HepG2 (cell line): ENCODE measurements around the gene SLC35B2. TPM values are rescaled to one million over a fixed set of nuclear protein-coding genes. Genes with fewer than 3 reads are reported as not detected.

Experiments used
- BATF2 ChIP-seq: sonication (generic); formaldehyde crosslinking; IDR thresholded peaks from 2 replicates; pipeline ENCODE4 v1.8.0; 2022; ENCODE audit warnings: mild to moderate bottlenecking, missing genetic modification reagents, moderate library complexity
- DPF2 ChIP-seq: sonication (generic); formaldehyde crosslinking; IDR thresholded peaks from 2 replicates; pipeline ENCODE4 v1.4.0; 2020; ENCODE audit warnings: mild to moderate bottlenecking, low read depth, missing genetic modification reagents, borderline replicate concordance
- E2F5 ChIP-seq: sonication (generic); formaldehyde crosslinking; conservative IDR thresholded peaks from 2 replicates; pipeline ENCODE4 v1.4.0; 2020; ENCODE audit warnings: missing genetic modification reagents
- IRX3 ChIP-seq: sonication (generic); formaldehyde crosslinking; IDR thresholded peaks from 2 replicates; pipeline ENCODE4 v1.8.1; 2023; ENCODE audit warnings: mild to moderate bottlenecking, low read depth, missing genetic modification reagents, borderline replicate concordance
- MAFF ChIP-seq: IDR thresholded peaks from 2 replicates; pipeline ENCODE4 v1.6.1; 2011; ENCODE audit warnings: low read depth, low read length, improper control_type of control experiment
- NFKBIZ ChIP-seq: IDR thresholded peaks from 2 replicates; pipeline ENCODE4 v1.6.1; 2018; ENCODE audit warnings: missing genetic modification reagents, missing compliant biosample characterization
- POLR2AphosphoS2 ChIP-seq: IDR thresholded peaks from 2 replicates; pipeline ENCODE4 v1.6.1; 2011; ENCODE audit warnings: low read depth, low read length, improper control_type of control experiment
- RFX5 ChIP-seq: IDR thresholded peaks from 2 replicates; pipeline ENCODE4 v1.6.1; 2011; ENCODE audit warnings: low read depth, low read length, improper control_type of control experiment
- RFXANK ChIP-seq: IDR thresholded peaks from 2 replicates; pipeline ENCODE4 v1.6.1; 2016
- SOX6 ChIP-seq, 2 experiments: fragments of 450-650 bp in 1 of 2; sonication (generic) in 1 of 2; formaldehyde crosslinking in 1 of 2; IDR thresholded peaks; 2 replicates each; pipeline versions ENCODE4 v1.4.0 to v1.6.1; 2017 to 2020; ENCODE audit warnings: antibody characterized with exemption in 1 of 2, mild to moderate bottlenecking in 1 of 2, missing genetic modification reagents in 1 of 2
- SP4 ChIP-seq: sonication (generic); formaldehyde crosslinking; IDR thresholded peaks from 2 replicates; pipeline ENCODE4 v1.8.1; 2023; ENCODE audit warnings: mild to moderate bottlenecking, missing genetic modification reagents
- TBL1XR1 ChIP-seq: fragments of 150-350 bp; IDR thresholded peaks from 2 replicates; pipeline ENCODE4 v1.6.1; 2014; ENCODE audit warnings: borderline replicate concordance, low read length; ENCODE audit not compliant: partially characterized antibody
- TBX3 ChIP-seq: fragments of 450-650 bp; IDR thresholded peaks from 2 replicates; pipeline ENCODE4 v1.6.1; 2017; ENCODE audit warnings: antibody characterized with exemption, mild to moderate bottlenecking, inconsistent platforms, borderline replicate concordance
- ZFYVE20 ChIP-seq: sonication (generic); formaldehyde crosslinking; IDR thresholded peaks from 2 replicates; pipeline ENCODE4 v1.8.0; 2023; ENCODE audit warnings: low read depth, mild to moderate bottlenecking, moderate library complexity, missing genetic modification reagents, borderline replicate concordance
- ZNF12 ChIP-seq: sonication (generic); formaldehyde crosslinking; IDR thresholded peaks from 2 replicates; pipeline ENCODE4 v1.5.0; 2020; ENCODE audit warnings: missing genetic modification reagents
- ZNF224 ChIP-seq: sonication (generic); formaldehyde crosslinking; IDR thresholded peaks from 2 replicates; pipeline ENCODE4 v1.5.0; 2020; ENCODE audit warnings: mild to moderate bottlenecking, missing genetic modification reagents
- ZNF547 ChIP-seq: sonication (generic); formaldehyde crosslinking; IDR thresholded peaks from 2 replicates; pipeline ENCODE4 v1.5.1; 2020; ENCODE audit warnings: mild to moderate bottlenecking, missing genetic modification reagents
- ZNF570 ChIP-seq: sonication (generic); formaldehyde crosslinking; IDR thresholded peaks from 2 replicates; pipeline ENCODE4 v1.4.0; 2020; ENCODE audit warnings: mild to moderate bottlenecking, missing genetic modification reagents, borderline replicate concordance
- ZNF572 ChIP-seq: sonication (generic); formaldehyde crosslinking; IDR thresholded peaks from 2 replicates; pipeline ENCODE4 v1.5.1; 2020; ENCODE audit warnings: mild to moderate bottlenecking, missing genetic modification reagents
- ZNF746 ChIP-seq: sonication (generic); formaldehyde crosslinking; IDR thresholded peaks from 2 replicates; pipeline ENCODE4 v1.8.0; 2022; ENCODE audit warnings: mild to moderate bottlenecking, missing genetic modification reagents
- ZNF766 ChIP-seq: sonication (generic); formaldehyde crosslinking; IDR thresholded peaks from 2 replicates; pipeline ENCODE4 v1.5.0; 2020; ENCODE audit warnings: missing genetic modification reagents, borderline replicate concordance
- polyA plus RNA-seq, 8 experiments: library from polyadenylated mRNA; depleted of rRNA in 3 of 8; stranded (reverse) in 7 of 8; unstranded in 1 of 8; fragments of >200 nt; fragmentation: Illumina TruSeq in 4 of 8; extraction: Trizol in 4 of 8; gene quantifications; 2 replicates each; pipeline versions ENCODE4 v1.2.1 to v1.2.3, GENCODE V29; 2011 to 2016; ENCODE audit warnings: low read depth in 4 of 8, missing spikeins in 1 of 8, mixed read lengths in 1 of 8; ENCODE audit not compliant: insufficient read depth in 1 of 8
- total RNA-seq, 5 experiments: library from RNA; depleted of rRNA; stranded (reverse); fragments of >200 nt; fragmentation: Illumina TruSeq; extraction: Trizol; gene quantifications; 2 replicates each; pipeline ENCODE4 v1.2.3, GENCODE V29; 2016; ENCODE audit warnings: low read depth in 1 of 5
- TF ChIP-seq, protein P1 (sequence below): sonication (generic); formaldehyde crosslinking; IDR thresholded peaks from 2 replicates; pipeline ENCODE4 v1.5.0; 2020; ENCODE audit warnings: missing genetic modification reagents
- TF ChIP-seq, protein P2 (sequence below): sonication (generic); formaldehyde crosslinking; IDR thresholded peaks from 2 replicates; pipeline ENCODE4 v1.4.0; 2020; ENCODE audit warnings: mild to moderate bottlenecking, missing genetic modification reagents
- TF ChIP-seq, protein P3 (sequence below): sonication (generic); formaldehyde crosslinking; IDR thresholded peaks from 2 replicates; pipeline ENCODE4 v1.5.0; 2020; ENCODE audit warnings: missing genetic modification reagents
- TF ChIP-seq, protein P4 (sequence below): sonication (generic); formaldehyde crosslinking; IDR thresholded peaks from 2 replicates; pipeline ENCODE4 v1.5.0; 2020; ENCODE audit warnings: mild to moderate bottlenecking, low read depth, missing genetic modification reagents, borderline replicate concordance

The SLC35B2 gene
- total and polyA plus RNA-seq, 2 of the 13 experiments (the other 11 are each of a cell fraction or from before 2014, with no cell fraction given), result 61.1 to 148 TPM

DNA sequence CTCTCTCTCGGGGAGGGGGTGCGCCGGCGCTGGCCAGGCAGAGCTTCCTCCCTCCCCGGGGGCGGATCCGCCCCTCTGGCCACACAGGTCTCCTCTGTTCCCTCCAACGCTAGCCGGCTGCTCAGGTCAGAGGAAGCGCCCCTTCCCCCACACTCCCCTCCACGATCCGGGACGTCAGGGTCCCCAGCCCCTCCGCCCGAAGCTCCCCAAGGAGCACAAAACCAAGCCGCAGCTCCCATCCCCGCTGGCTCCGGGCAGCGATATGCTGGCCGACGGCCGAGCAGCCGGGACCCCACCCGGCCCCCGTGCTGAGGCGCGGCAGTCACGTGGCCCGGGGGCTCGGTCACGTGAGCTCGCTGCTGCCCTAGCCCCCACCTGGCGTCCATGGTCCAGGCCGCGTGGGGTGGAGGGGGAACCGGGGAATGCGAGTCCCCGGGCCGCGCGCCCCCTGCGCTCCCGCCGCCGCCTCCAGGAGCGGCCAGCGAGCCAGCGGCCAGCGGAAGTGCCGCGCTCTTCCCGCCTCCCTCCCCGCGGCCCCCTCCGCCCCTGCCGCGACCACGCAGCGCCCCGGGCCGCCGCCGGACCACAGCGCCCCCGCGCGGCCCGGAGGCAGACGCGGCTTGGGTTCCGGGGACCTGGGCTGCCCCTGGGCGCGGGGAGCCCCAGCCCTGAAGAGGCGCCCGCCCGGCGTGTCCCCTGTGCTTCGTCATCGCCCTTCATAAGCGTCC, at the start of gene SLC35B2 (continued):
- TF ChIP-seq, protein P1, sequence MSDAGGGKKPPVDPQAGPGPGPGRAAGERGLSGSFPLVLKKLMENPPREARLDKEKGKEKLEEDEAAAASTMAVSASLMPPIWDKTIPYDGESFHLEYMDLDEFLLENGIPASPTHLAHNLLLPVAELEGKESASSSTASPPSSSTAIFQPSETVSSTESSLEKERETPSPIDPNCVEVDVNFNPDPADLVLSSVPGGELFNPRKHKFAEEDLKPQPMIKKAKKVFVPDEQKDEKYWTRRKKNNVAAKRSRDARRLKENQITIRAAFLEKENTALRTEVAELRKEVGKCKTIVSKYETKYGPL (CRISPR knock-in tag), result no peak
- no peak for TF ChIP-seq SOX6 (IDR thresholded peaks at IDR 0.05)
- peak; percentile 77; the same call in 1 of the 2 replicates for TF ChIP-seq SOX6 (CRISPR knock-in tag; IDR thresholded peaks at IDR 0.05)
- peak; percentile 61; the same call in 1 of the 2 replicates for TF ChIP-seq NFKBIZ (CRISPR knock-in tag)
- TF ChIP-seq ZNF547 (CRISPR knock-in tag), result peak; percentile 96
- TF ChIP-seq, protein P2, sequence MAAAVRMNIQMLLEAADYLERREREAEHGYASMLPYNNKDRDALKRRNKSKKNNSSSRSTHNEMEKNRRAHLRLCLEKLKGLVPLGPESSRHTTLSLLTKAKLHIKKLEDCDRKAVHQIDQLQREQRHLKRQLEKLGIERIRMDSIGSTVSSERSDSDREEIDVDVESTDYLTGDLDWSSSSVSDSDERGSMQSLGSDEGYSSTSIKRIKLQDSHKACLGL, result peak; percentile 97
- TF ChIP-seq RFXANK (CRISPR knock-in tag), result peak; percentile 76
- TF ChIP-seq POLR2AphosphoS2, result no peak
- TF ChIP-seq, protein P3, sequence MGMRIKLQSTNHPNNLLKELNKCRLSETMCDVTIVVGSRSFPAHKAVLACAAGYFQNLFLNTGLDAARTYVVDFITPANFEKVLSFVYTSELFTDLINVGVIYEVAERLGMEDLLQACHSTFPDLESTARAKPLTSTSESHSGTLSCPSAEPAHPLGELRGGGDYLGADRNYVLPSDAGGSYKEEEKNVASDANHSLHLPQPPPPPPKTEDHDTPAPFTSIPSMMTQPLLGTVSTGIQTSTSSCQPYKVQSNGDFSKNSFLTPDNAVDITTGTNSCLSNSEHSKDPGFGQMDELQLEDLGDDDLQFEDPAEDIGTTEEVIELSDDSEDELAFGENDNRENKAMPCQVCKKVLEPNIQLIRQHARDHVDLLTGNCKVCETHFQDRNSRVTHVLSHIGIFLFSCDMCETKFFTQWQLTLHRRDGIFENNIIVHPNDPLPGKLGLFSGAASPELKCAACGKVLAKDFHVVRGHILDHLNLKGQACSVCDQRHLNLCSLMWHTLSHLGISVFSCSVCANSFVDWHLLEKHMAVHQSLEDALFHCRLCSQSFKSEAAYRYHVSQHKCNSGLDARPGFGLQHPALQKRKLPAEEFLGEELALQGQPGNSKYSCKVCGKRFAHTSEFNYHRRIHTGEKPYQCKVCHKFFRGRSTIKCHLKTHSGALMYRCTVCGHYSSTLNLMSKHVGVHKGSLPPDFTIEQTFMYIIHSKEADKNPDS, result peak; percentile 96
- 0 out of 2 replicates have a peak, but pooled peaks have one; percentile 88 for TF ChIP-seq IRX3 (CRISPR knock-in tag)
- TF ChIP-seq SP4 (CRISPR knock-in tag), result peak; percentile 75
- TF ChIP-seq TBX3, result no peak
- TF ChIP-seq TBL1XR1, result no peak
- TF ChIP-seq DPF2 (CRISPR knock-in tag), result no peak
- TF ChIP-seq ZNF572 (CRISPR knock-in tag), result peak; percentile 89
- TF ChIP-seq E2F5 (CRISPR knock-in tag), result peak; percentile 69; the same call in 1 of the 2 replicates
- no peak; the same call in none of the 2 replicates for TF ChIP-seq ZNF12
- TF ChIP-seq RFX5, result no peak
- no peak for TF ChIP-seq MAFF
- 0 out of 2 replicates have a peak, but pooled peaks have one; percentile 29 for TF ChIP-seq ZNF570 (CRISPR knock-in tag)
- TF ChIP-seq, protein P4, sequence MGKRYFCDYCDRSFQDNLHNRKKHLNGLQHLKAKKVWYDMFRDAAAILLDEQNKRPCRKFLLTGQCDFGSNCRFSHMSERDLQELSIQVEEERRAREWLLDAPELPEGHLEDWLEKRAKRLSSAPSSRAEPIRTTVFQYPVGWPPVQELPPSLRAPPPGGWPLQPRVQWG (CRISPR knock-in tag), result no peak
- TF ChIP-seq BATF2, result peak; percentile 85
- TF ChIP-seq ZNF746 (CRISPR knock-in tag), result peak; percentile 71
- no peak for TF ChIP-seq ZNF766 (CRISPR knock-in tag)
- TF ChIP-seq ZNF224 (CRISPR knock-in tag), result 0 out of 2 replicates have a peak, but pooled peaks have one; percentile 61
- TF ChIP-seq ZFYVE20, result no peak
